ENCODE results near the gene CREB3L2.

The CREB3L2 gene

GRCh38 chr7:137950967-137951366 is 50.9 kb downstream of the CREB3L2 start:
- DNase-seq (ENCODE audit: low read depth): no peak

GRCh38 chr7:137950263-137950621 is 51.6 kb downstream of the CREB3L2 start:
- no peak for DNase-seq (ENCODE audit: low read depth)

GRCh38 chr7:137949416-137950262 is 52.2 kb downstream of the CREB3L2 start:
- DNase-seq (ENCODE audit: low read depth): no peak

- no peak for DNase-seq (ENCODE audit: low read depth)
These were observed 53.0 kb downstream of the CREB3L2 start for GRCh38 chr7:137948845-137949330.

GRCh38 chr7:137948083-137948844 is 53.6 kb downstream of the CREB3L2 start:
- no peak for DNase-seq (ENCODE audit: low read depth)

- DNase-seq (ENCODE audit: low read depth): no peak
These were observed 54.8 kb downstream of the CREB3L2 start for GRCh38 chr7:137947046-137947445.

GRCh38 chr7:137946011-137946410 is 55.9 kb downstream of the CREB3L2 start:
- no peak for DNase-seq (ENCODE audit: low read depth)

- no peak for DNase-seq (ENCODE audit: low read depth)
These were observed 57.7 kb downstream of the CREB3L2 start for GRCh38 chr7:137944168-137944567.

GRCh38 chr7:137943132-137943551 is 58.7 kb downstream of the CREB3L2 start:
- DNase-seq (ENCODE audit: low read depth): no peak

GRCh38 chr7:137942484-137943115 is 59.3 kb downstream of the CREB3L2 start:
- DNase-seq (ENCODE audit: low read depth): no peak

- DNase-seq (ENCODE audit: low read depth): no peak
These were observed 61.0 kb downstream of the CREB3L2 start for GRCh38 chr7:137940656-137941518.

- DNase-seq (ENCODE audit: low read depth): no peak
These were observed 61.7 kb downstream of the CREB3L2 start for GRCh38 chr7:137940218-137940617.

- no peak for DNase-seq (ENCODE audit: low read depth)
These were observed 64.7 kb downstream of the CREB3L2 start for GRCh38 chr7:137937202-137937560.

GRCh38 chr7:137936509-137937201 is 65.2 kb downstream of the CREB3L2 start:
- DNase-seq (ENCODE audit: low read depth): no peak

- DNase-seq (ENCODE audit: low read depth): no peak
These were observed 65.9 kb downstream of the CREB3L2 start for GRCh38 chr7:137935884-137936508.

GRCh38 chr7:137934941-137935883 is 66.7 kb downstream of the CREB3L2 start:
- DNase-seq (ENCODE audit: low read depth): no peak

GRCh38 chr7:137934176-137934826 is 67.6 kb downstream of the CREB3L2 start:
- no peak for DNase-seq (ENCODE audit: low read depth)

GRCh38 chr7:137933270-137934017 is 68.4 kb downstream of the CREB3L2 start:
- no peak for DNase-seq (ENCODE audit: low read depth)

All from stimulated activated CD8-positive, alpha-beta memory T cell treated with anti-CD3 and anti-CD28 coated beads, Interleukin-4, amount 100 ng/mL, for 24 hours (primary cell).